D721Med (cell line): ENCODE data around the gene TOR1B.
"Not testable (repeated sequence)": the region's sequence is repeated elsewhere in the genome, so short reads cannot be mapped to it uniquely, and the experiment has no call there.

Source experiments
- DNase-seq: peaks from one replicate; pipeline ENCODE4 v3.0.0; 2011; ENCODE audit warnings: low spot score; ENCODE audit not compliant: insufficient read length
- FAIRE-seq: peaks from 2 replicates; lab custom pipeline; 2011; peaks lifted over from hg19 to GRCh38; lab: Jason Lieb, UNC
- TF ChIP-seq, protein P1 (sequence below): IDR thresholded peaks from 2 replicates; pipeline ENCODE4 v1.5.1; 2012; ENCODE audit warnings: mild to moderate bottlenecking, control low read depth; ENCODE audit not compliant: insufficient read depth; ENCODE audit errors: missing control alignments

The TOR1B gene

DNA sequence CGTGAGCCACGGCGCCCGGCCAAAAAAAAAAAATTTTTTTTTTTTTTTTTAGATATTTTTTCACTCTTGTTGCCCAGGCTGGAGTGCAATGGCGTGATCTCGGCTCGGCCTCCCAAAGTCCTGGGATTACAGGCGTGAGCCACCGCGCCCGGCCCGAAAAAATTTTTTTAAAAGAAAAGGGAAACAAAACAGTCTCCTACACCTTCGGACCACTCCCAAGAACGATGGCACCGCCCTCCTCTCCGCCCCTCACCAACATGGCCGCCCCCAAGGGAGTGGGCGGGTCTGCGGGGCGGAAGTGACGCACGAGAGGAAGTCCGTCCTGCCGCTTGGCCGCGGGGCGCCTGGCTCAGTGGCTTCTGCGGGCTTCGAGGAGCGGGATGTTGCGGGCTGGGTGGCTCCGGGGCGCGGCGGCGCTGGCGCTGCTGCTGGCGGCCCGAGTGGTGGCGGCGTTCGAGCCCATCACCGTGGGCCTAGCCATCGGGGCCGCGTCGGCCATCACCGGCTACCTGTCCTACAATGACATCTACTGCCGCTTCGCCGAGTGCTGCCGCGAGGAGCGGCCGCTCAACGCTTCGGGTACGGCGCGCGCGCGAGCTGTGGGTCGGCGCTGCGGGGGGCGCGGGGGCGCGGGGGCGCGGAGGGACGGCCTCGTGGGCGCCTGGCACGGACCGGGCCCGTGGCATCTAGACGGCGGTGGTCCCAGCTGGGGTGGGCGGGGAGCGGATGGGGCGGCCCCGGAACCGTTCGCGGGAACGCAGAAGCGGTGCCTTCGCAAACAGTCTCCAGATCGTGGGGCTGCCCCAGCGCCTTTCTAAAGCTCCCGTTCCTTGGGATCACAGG, at the start of gene TOR1B:
TOR1B (plus strand) TSS at position 352 of the 843 bp plus-strand sequence; CDS start at position 381, 29 bp downstream.
- peak; percentile 62 for DNase-seq
- TF ChIP-seq, protein P1, sequence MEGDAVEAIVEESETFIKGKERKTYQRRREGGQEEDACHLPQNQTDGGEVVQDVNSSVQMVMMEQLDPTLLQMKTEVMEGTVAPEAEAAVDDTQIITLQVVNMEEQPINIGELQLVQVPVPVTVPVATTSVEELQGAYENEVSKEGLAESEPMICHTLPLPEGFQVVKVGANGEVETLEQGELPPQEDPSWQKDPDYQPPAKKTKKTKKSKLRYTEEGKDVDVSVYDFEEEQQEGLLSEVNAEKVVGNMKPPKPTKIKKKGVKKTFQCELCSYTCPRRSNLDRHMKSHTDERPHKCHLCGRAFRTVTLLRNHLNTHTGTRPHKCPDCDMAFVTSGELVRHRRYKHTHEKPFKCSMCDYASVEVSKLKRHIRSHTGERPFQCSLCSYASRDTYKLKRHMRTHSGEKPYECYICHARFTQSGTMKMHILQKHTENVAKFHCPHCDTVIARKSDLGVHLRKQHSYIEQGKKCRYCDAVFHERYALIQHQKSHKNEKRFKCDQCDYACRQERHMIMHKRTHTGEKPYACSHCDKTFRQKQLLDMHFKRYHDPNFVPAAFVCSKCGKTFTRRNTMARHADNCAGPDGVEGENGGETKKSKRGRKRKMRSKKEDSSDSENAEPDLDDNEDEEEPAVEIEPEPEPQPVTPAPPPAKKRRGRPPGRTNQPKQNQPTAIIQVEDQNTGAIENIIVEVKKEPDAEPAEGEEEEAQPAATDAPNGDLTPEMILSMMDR: no peak
- FAIRE-seq: no peak

- DNase-seq (no peak), FAIRE-seq (no peak)
- TF ChIP-seq, protein P1: no peak
Measured at GRCh38 chr9:129755151-129755550, 47.8 kb upstream of the TOR1B start.

GRCh38 chr9:129756191-129756590, 46.8 kb upstream of the TOR1B start:
- FAIRE-seq: no peak
- DNase-seq: no peak
- TF ChIP-seq, protein P1: no peak

GRCh38 chr9:129757045-129757444, 45.9 kb upstream of the TOR1B start:
- no peak for DNase-seq
- no peak for FAIRE-seq
- TF ChIP-seq, protein P1: no peak

DNA sequence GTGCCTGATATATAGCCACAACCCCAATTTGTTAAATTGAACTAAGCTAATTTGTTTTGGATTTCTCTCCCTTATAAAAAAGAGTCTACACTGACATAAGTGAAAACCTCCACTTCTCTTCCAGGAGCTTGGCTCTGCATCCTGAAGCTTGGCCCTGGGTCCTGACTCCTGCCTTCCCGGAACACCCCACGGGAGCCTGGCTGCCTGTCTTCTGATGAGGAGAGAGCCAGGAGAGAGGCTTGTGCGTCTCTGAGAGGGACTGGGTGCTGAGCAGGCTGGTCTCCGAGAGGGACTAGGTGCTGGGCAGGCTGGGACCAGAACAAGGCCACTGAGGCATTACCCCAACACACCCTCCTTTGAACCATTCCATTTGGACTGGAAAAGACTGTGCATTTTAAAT, 43.7 kb upstream of the TOR1B start:
- DNase-seq (no peak), FAIRE-seq (no peak)
- TF ChIP-seq, protein P1: no peak

GRCh38 chr9:129759804-129760502, 43.0 kb upstream of the TOR1B start:
- TF ChIP-seq, protein P1: no peak
- DNase-seq (no peak), FAIRE-seq (no peak)

DNA sequence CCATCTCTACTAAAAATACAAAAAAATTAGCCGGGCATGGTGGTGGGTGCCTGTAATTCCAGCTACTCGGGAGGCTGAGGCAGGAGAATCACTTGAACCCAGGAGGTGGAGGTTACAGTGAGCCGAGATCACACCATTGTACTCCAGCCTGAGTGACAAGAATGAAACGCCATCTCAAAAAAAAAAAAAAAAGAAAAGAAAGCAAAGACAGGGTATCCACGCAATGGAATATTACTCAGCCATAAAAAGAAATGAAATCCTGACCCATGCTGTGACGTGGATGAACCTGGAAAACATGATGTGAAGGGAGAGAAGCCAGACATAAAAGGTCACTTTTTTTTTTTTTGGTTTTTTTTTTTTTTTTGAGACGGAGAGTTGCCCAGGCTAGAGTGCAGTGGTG, 42.2 kb upstream of the TOR1B start:
- DNase-seq, FAIRE-seq: not testable (repeated sequence)
